Kidney tubule cell (primary cell): ENCODE measurements around the gene PTBP3.
"Not testable (repeated sequence)": the region's sequence is repeated elsewhere in the genome, so short reads cannot be mapped to it uniquely, and the experiment has no call there.

ENCODE experiments used
- DNase-seq: peaks from one replicate; pipeline ENCODE4 v3.0.0-alpha.2; 2018; ENCODE audit warnings: low spot score

PTBP3 gene

GRCh38 chr9:112268413-112268812 is 65.0 kb downstream of the PTBP3 start:
- DNase-seq = no peak

DNA sequence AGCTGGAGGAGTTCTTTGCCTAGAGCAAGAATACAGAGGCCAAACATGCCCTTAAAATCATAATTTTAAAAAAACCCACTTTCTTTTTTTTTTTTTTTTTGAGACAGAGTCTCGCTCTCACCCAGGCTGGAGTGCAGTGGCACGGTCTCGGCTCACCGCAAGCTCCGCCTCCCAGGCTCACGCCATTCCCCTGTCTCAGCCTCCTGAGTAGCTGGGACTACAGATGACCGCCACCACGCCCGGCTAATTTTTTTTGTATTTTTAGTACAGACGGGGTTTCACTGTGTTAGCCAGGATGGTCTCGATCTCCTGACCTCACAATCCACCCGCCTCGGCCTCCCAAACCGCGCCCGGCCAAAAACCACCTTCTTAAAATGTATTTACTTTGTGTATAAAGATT is 66.3 kb downstream of the PTBP3 start:
- not testable (repeated sequence) for DNase-seq

- no peak for DNase-seq
These were observed 68.0 kb downstream of the PTBP3 start for GRCh38 chr9:112265391-112265790.

DNA sequence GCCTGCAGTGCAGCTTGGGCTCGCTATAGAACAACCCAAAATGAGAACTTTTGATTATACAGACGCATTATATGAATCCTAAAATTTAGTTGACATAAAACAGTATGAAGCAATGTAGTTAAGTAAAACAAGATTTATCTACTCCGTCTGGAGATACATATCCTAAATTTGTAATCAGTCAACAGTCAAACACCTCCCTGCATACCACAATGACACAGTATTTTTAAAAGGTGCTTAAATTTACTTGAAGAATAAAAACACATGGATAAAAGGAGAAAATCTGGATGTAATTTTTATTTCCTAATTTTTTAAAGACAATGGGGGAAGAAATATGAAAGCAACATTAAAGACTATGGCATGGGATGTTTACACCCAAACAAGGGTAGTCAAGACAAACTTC is 70.8 kb downstream of the PTBP3 start:
- no peak for DNase-seq

DNA sequence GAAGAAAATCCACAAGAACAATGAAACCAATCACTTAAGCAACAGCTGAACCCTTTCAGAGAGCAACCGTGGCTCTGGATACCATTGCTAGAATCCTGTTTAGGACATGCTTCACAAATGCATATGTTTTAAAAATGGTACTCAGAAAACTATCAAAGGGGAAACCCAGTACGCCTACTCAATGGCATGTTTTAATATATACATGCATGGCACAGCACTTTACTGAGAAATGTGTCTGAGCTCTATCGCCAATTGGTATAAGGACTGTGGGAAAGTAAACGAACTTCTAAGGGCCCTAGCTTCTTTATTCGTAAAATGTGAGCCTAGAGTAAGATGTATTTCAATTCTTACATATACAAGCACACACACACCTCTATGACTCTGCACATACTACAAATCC is 72.3 kb downstream of the PTBP3 start:
- no peak for DNase-seq

DNA sequence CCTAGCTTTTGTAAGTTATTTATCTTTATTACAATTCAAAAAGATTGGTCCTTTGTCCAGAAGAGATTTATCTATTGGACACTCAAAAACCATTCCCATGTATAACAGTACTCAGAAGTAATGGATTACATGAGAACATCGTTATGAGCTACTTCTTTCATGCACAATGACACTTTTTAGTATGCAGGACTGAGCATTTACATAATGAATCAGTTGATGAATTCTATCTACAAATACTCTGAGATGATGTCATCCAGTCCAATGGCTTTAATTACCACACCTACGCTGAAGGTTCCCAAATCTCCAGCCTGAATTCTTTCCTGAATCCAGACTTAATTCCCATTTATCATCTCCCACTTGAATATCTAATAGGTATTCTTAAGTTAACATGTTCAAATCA is 75.3 kb downstream of the PTBP3 start:
- no peak for DNase-seq

GRCh38 chr9:112252194-112252593 is 81.2 kb downstream of the PTBP3 start:
- no peak for DNase-seq

- peak; percentile 20 for DNase-seq
These were observed 84.1 kb downstream of the PTBP3 start for GRCh38 chr9:112249277-112249676.

DNA sequence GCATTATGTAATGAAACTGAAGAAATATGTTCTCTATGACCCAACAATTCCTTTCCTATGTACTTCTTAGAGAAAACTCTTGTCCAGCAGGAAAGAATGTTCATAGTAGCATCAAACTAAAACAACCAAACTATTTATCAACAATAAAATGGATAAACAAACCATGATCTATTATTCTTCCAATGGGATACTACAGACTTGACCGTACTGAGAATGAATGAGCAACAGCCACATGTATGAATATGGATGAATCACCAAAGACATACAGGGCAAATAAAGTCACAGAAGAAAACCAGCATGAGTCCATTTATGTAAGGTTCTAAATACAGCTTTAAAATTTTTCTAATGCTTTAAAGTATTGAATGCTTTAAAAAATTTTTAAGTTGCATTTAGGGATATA is 84.7 kb downstream of the PTBP3 start:
- peak; percentile 20 for DNase-seq

DNA sequence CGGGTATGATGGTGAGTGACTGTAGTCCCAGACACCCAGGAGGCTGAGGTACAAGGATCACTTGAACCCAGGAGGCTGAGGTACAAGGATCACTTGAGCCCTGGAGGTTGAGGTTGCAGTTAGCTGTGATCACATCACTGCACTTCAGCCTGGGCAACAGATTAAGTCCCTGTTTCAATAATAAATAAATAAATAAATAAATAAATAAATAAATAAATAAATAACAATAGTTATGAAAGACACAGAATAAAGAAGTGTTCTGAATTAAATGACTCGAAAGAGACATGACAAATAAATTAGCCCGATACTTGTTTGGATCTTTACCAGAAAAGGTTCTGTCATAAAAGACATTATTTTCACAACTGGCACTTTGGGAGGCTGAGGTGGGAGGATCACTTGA is 86.3 kb downstream of the PTBP3 start:
- no peak for DNase-seq

DNA sequence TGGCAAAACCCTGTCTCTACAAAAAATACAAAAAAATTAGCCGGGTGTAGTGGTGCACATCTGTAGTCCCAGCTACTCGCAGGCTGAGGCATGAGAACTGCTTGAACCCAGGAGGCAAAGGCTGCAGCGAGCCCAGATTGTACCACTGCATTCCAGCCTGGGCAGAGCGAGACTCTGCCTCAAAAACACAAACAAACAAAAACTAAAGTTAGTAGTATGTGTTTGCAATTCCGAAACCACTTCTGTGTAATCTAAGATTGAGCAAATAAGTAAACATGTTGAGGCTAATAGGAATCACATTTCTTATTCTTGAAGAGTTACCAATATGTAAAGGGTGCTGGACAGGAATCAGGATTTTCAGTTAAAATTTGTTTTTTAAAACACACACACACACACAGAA is 88.3 kb downstream of the PTBP3 start:
- no peak for DNase-seq

DNA sequence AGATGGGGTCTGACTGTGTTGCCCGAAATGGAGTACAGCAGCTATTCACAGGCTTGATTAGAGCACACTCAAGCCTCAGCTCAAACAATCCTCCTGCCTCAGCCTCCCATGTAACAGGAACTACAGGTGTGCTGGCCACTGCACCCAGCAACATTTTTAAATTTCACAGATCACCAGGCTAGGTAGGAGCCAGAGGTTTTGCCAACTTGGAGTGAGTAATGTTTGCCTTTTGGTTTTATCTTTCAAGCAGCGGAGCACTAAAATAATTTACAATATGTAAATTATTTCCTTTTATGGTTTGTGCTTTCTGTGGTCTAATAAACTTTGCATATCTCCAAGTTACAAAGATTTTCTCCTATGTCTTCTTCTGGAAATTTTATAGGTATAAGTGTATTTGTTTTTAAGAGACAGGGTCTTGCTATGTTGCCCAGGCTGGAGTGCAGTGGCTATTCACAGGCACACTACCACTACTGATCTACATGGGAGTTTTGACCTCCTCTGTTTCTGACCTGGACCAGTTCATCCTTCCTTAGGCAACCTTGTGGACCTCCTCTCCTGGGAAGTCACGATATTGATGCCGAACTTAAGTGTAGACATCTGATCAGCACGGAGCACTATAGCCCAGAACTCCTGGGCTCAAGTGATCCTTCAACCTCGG is 91.1 kb downstream of the PTBP3 start:
- no peak for DNase-seq

GRCh38 chr9:112241491-112241890 is 91.9 kb downstream of the PTBP3 start:
- DNase-seq = no peak

GRCh38 chr9:112239708-112240107 is 93.7 kb downstream of the PTBP3 start:
- DNase-seq = no peak

DNA sequence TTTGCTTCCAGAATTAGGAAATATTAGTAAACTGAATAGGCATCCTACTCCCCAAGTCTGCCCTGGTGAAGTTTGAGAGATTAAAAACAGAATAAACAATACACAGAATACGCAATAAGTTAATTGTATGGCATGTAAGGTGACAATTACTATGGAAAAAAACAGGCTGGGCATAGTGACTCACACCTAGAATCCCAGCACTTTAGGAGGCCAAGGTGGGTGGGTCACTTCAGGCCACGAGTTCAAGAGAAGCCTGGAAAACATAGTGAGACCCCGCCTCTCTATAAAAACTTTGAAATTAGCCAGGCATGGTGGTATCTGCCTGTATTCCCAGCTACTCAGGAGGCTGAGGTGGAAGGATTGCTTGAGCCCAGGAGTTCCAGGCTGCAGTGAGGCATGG is 94.1 kb downstream of the PTBP3 start:
- no peak for DNase-seq

- no peak for DNase-seq
These were observed 98.6 kb downstream of the PTBP3 start for GRCh38 chr9:112234779-112235178.

- DNase-seq = peak; percentile 22
These were observed 99.7 kb downstream of the PTBP3 start for GRCh38 chr9:112233769-112234168.

DNA sequence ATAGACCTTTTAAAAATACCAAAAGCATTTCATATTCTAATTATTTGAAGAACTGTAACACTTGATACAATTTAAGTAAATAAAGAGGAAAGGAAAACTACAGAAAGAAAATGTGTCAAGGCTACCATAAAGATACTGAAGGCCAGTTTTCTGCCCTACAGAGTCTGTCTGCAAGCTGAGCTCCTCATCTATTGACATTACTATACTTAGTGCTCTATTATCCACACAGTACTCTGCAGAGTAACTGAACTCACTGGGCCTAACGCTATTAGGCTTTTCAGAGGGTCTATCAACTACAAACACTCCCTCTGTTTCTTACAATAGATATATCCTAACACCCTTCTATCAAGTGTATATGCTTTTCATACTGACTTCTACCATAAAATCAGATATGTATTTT is 101.2 kb downstream of the PTBP3 start:
- no peak for DNase-seq

GRCh38 chr9:112226091-112226490 is 107.3 kb downstream of the PTBP3 start:
- DNase-seq = no peak

DNA sequence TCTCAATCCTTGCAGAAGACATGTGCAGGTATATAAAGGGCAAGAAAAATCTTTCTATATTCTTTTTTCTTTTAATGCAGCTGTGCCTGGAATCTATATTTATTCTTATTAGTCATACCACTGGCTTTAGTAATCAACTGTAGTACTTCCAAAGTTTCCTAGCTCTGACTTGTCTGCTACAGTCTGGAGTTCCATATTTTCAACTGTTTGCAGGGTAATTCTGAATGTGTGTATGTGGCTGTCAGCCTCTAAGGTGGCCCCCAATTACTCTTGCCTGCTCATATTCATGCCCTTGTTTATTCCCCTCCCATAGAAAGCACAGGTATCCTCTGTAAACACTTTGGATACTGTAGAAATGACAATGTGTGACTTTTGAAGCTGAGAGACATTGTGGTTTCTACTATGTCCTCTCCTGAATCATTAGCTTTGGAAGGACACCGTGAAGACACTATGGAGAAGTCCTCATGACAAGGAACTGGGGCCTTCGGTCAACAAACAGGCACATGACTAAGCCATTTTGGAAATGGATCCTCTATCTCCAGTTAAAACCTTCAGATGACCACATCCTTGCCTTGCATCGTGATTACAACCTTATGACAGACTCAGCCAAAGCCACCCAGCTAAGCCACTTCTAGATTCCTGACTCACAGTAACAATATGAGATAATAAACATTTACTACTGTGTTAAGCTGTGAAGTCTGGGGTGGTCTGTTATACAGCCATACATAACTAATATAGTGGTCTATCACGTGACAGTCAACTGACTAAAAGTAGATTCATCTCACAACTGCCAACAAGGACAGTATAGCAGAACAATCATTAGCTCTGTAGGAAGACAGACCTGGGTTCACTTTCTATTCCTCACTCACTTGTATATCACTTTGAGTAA is 108.8 kb downstream of the PTBP3 start:
- DNase-seq = peak; percentile 17

DNA sequence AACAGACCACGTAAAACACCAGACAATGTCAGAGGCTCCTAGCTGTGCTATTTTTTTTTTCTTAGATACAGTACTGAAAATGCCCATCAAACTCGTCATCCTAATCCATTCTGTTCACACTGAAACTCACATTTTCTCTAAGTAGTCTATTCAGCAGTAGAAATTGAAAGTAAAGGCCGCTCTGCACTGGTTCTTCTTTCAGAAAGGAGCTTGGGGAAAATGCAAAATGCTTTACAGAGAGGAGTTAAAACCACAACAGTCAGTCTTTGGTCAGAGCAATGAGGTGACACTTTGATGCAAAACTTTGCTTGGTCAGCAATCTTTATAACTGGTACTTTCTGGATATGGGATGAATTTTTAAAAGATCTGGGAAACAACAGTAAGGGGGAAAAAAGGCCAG is 114.5 kb downstream of the PTBP3 start:
- DNase-seq = no peak

DNA sequence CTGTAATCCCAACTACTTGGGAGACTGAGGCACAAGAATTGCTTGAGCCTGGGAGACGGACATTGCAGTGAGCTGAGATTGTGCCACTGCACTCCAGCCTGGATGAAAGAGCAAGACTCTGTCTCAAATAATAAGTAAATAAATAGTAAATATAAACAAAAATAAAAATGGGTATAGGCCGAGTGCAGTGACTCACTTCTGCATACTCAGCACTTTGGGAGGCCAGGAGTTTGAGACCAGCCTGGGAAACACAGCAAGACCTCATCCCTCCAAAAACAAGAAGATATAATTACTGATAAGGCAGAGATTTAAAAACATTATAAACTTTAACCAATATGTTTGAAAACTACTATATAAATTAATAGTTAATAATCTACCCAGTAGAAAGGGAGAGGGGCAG is 120.5 kb downstream of the PTBP3 start:
- DNase-seq = no peak

DNA sequence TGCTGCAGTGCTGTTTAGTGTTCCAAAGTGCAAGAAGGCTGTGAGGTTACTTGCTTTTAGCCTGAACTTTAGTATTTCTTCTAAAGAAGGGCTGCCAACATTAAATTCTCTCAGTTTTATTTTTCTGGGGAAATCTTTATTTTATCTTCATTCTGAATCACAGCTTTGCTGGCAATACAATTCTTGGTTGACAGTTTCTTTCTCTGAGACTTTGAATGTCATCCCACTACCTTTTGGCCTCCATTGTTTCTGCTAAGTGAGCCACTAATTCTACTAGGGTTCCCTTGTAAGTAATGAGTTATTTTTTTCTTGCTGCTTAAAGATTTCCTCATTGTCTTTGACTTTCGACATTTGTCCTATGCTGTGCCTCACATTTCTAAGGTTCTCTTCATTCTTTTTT is 126.0 kb downstream of the PTBP3 start:
- no peak for DNase-seq

- peak; percentile 74 for DNase-seq
These were observed 129.9 kb downstream of the PTBP3 start for GRCh38 chr9:112203536-112203935.
